HL-60 (cell line): ENCODE data around the gene RALB.

ENCODE experiments used
- DNase-seq, 2 experiments: peaks; one replicate each; pipeline ENCODE4 v3.0.0-alpha.2; 2010 to 2020; ENCODE audit warnings: low read depth in 1 of 2, low spot score in 1 of 2
- H3K27ac ChIP-seq: fragments of 250-450 bp; sonication (Bioruptor Pico); replicated peaks from 2 replicates; pipeline ENCODE4 v1.5.1; 2020; ENCODE audit warnings: mild to moderate bottlenecking, moderate library complexity
- H3K27me3 ChIP-seq: fragments of 250-450 bp; sonication (Bioruptor Pico); 2 replicates; pipeline ENCODE4 v1.5.1; 2021; ENCODE audit warnings: mild to moderate bottlenecking, moderate library complexity; ENCODE audit not compliant: insufficient read depth, poor library complexity, severe bottlenecking
- H3K4me3 ChIP-seq: replicated peaks from 2 replicates; pipeline ENCODE4 v1.5.1; 2011; ENCODE audit warnings: mild to moderate bottlenecking, control low read depth, low read length; ENCODE audit not compliant: insufficient read depth
- CTCF ChIP-seq: IDR thresholded peaks from one replicate; pipeline ENCODE4 v1.5.1; 2011; ENCODE audit warnings: low read length, control low read depth, inconsistent platforms; ENCODE audit not compliant: insufficient read depth
- GABPA ChIP-seq: IDR thresholded peaks from 2 replicates; pipeline ENCODE4 v1.6.1; 2012; ENCODE audit warnings: low read depth
- POLR2AphosphoS5 ChIP-seq: IDR thresholded peaks from 2 replicates; pipeline ENCODE4 v1.6.1; 2012; ENCODE audit warnings: low read depth
- SPI1 ChIP-seq: IDR thresholded peaks from 2 replicates; pipeline ENCODE4 v1.6.1; 2012; ENCODE audit warnings: low read depth, mild to moderate bottlenecking, borderline replicate concordance
- TF ChIP-seq, protein P1 (sequence below): IDR thresholded peaks from 2 replicates; pipeline ENCODE4 v1.6.1; 2012; ENCODE audit warnings: low read depth; ENCODE audit not compliant: insufficient replicate concordance

RALB gene

GRCh38 chr2:120238728-120239487, 13.7 kb upstream of the RALB start:
- no peaks in the 10 kb centered on the region for H3K27me3 ChIP-seq
- no peak overlapping the region for H3K27ac ChIP-seq
- no peak for DNase-seq
- TF ChIP-seq, protein P1, sequence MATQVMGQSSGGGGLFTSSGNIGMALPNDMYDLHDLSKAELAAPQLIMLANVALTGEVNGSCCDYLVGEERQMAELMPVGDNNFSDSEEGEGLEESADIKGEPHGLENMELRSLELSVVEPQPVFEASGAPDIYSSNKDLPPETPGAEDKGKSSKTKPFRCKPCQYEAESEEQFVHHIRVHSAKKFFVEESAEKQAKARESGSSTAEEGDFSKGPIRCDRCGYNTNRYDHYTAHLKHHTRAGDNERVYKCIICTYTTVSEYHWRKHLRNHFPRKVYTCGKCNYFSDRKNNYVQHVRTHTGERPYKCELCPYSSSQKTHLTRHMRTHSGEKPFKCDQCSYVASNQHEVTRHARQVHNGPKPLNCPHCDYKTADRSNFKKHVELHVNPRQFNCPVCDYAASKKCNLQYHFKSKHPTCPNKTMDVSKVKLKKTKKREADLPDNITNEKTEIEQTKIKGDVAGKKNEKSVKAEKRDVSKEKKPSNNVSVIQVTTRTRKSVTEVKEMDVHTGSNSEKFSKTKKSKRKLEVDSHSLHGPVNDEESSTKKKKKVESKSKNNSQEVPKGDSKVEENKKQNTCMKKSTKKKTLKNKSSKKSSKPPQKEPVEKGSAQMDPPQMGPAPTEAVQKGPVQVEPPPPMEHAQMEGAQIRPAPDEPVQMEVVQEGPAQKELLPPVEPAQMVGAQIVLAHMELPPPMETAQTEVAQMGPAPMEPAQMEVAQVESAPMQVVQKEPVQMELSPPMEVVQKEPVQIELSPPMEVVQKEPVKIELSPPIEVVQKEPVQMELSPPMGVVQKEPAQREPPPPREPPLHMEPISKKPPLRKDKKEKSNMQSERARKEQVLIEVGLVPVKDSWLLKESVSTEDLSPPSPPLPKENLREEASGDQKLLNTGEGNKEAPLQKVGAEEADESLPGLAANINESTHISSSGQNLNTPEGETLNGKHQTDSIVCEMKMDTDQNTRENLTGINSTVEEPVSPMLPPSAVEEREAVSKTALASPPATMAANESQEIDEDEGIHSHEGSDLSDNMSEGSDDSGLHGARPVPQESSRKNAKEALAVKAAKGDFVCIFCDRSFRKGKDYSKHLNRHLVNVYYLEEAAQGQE, result no peak
- TF ChIP-seq GABPA, result no peak
- no peak for TF ChIP-seq SPI1
- H3K4me3 ChIP-seq, result no peak overlapping the region

GRCh38 chr2:120239488-120240287, 13.0 kb upstream of the RALB start:
- Histone ChIP-seq H3K27me3 (no peaks in the 10 kb centered on the region), H3K4me3 (no peak overlapping the region), H3K27ac (no peak overlapping the region)
- no peak for DNase-seq
- no peak for TF ChIP-seq CTCF
- TF ChIP-seq, protein P1, result no peak
- no peak for TF ChIP-seq GABPA
- TF ChIP-seq SPI1, result no peak

- DNase-seq, result no peak
- H3K27ac ChIP-seq, result no peak overlapping the region
- H3K4me3 ChIP-seq, result no peak overlapping the region
- TF ChIP-seq SPI1 (no peak), POLR2AphosphoS5 (no peak), CTCF (no peak), GABPA (no peak)
- TF ChIP-seq, protein P1, result no peak
- no peaks in the 10 kb centered on the region for H3K27me3 ChIP-seq
These were observed 11.7 kb upstream of the RALB start for GRCh38 chr2:120240901-120241429.
